HCT116 (cell line): ENCODE measurements around the gene HEPACAM2. TPM values are rescaled to one million over a fixed set of nuclear protein-coding genes. Genes with fewer than 3 reads are reported as not detected.

ENCODE experiments used
- ATAC-seq: fragments of 200-7000 bp; cut with Tn5 transposase; 2 replicates; pipeline ENCODE4 v1.9.1; 2020; ENCODE audit warnings: mild to moderate bottlenecking, moderate library complexity
- BruUV-seq: library from RNA; stranded (reverse); fragments of 400-500 nt; replicated peaks from 2 replicates; lab custom pipeline; 2021; lab: Mats Ljungman, UMichigan
- CTCF ChIA-PET: fragments of 300-600 bp; sonication (Branson Sonifier 250); formaldehyde crosslinking; loops from one replicate; lab custom pipeline; 2021; ENCODE audit warnings: antibody characterized with exemption; lab: Charles Lee
- POLR2A ChIA-PET: fragments of 300-600, 350-600 bp; sonication (Branson Sonifier 250); formaldehyde crosslinking; loops from one replicate; lab custom pipeline; 2021; ENCODE audit warnings: antibody characterized with exemption; lab: Charles Lee
- RAD21 ChIA-PET, 2 experiments: fragments of 300-600 bp; sonication (Branson Sonifier 250); formaldehyde crosslinking; loops; one replicate each; lab custom pipeline; 2023; ENCODE audit warnings: low total read pairs in 2 of 2; ENCODE audit not compliant: uncharacterized antibody in 2 of 2, unreplicated experiment in 2 of 2, low non-redundant PET in 1 of 2; lab: Charles Lee
- DNase-seq: peaks from one replicate; pipeline ENCODE4 v3.0.0-alpha.2; 2010; ENCODE audit warnings: low read depth, low spot score
- H2AFZ ChIP-seq: fragments of 200-600 bp; shearing (Covaris generic), sonication (generic); 2 replicates; pipeline ENCODE4 v1.6.1; 2017; ENCODE audit warnings: low read depth, mixed run types, mixed read lengths, antibody characterized with exemption, low read length; ENCODE audit not compliant: poor library complexity, severe bottlenecking
- H3K27ac ChIP-seq: 2 replicates; pipeline ENCODE4 v1.5.1; 2012; ENCODE audit warnings: low read depth, low read length
- H3K27me3 ChIP-seq: fragments of 200-600 bp; sonication (generic); 2 replicates; pipeline ENCODE4 v1.6.1; 2016; ENCODE audit warnings: mixed run types, low read length, mixed read lengths; ENCODE audit not compliant: insufficient read depth
- H3K36me3 ChIP-seq, 2 experiments: fragments of 200-500 bp in 1 of 2; fragments of 200-600 bp in 1 of 2; sonication (Bioruptor generic) in 1 of 2; sonication (generic) in 1 of 2; 2 replicates each; pipeline versions ENCODE4 v1.5.1 to v1.6.1; 2014 to 2016; ENCODE audit warnings: low read length in 2 of 2, inconsistent platforms in 1 of 2, mixed read lengths in 1 of 2, mixed run types in 1 of 2; ENCODE audit not compliant: insufficient read depth in 2 of 2, control insufficient read depth in 1 of 2
- H3K4me1 ChIP-seq, 2 experiments: fragments of 200-600 bp in 1 of 2; sonication (generic) in 1 of 2; 2 replicates each; pipeline versions ENCODE4 v1.5.1 to v1.6.1; 2012 to 2017; ENCODE audit warnings: low read length in 2 of 2, inconsistent platforms in 1 of 2, mild to moderate bottlenecking in 1 of 2, mixed read lengths in 1 of 2, mixed run types in 1 of 2, moderate library complexity in 1 of 2; ENCODE audit not compliant: insufficient read depth in 2 of 2, control insufficient read depth in 1 of 2
- H3K4me2 ChIP-seq: fragments of 200-600 bp; sonication (generic); 2 replicates; pipeline ENCODE4 v1.6.1; 2017; ENCODE audit warnings: mixed run types, low read length, mixed read lengths
- H3K4me3 ChIP-seq, 2 experiments: fragments of 200-600 bp in 1 of 2; sonication (generic) in 1 of 2; replicated peaks in 1 of 2; 2 replicates each; pipeline ENCODE4 v1.5.1; 2011 to 2016; ENCODE audit warnings: low read length in 2 of 2, control low read depth in 1 of 2, low read depth in 1 of 2, mild to moderate bottlenecking in 1 of 2, mixed read lengths in 1 of 2, mixed run types in 1 of 2
- H3K79me2 ChIP-seq: fragments of 200-600 bp; sonication (generic); 2 replicates; pipeline ENCODE4 v1.6.1; 2017; ENCODE audit warnings: mild to moderate bottlenecking, mixed run types, low read length, moderate library complexity, mixed read lengths; ENCODE audit not compliant: insufficient read depth
- H3K9ac ChIP-seq: fragments of 200-600 bp; sonication (generic); 2 replicates; pipeline ENCODE4 v1.6.1; 2016; ENCODE audit warnings: low read length, mixed read lengths
- H3K9me2 ChIP-seq: fragments of 200-600 bp; sonication (generic), shearing (Covaris generic); 2 replicates; pipeline ENCODE4 v1.6.1; 2017; ENCODE audit warnings: mixed run types, mild to moderate bottlenecking, moderate library complexity; ENCODE audit not compliant: insufficient read depth
- H3K9me3 ChIP-seq, 2 experiments: fragments of 200-500 bp in 1 of 2; fragments of 200-600 bp in 1 of 2; sonication (Bioruptor generic) in 1 of 2; sonication (generic) in 1 of 2; 2 replicates each; pipeline ENCODE4 v1.6.1; 2014 to 2017; ENCODE audit warnings: low read length in 2 of 2, mixed read lengths in 2 of 2, inconsistent platforms in 1 of 2, low read depth in 1 of 2, mild to moderate bottlenecking in 1 of 2, mixed run types in 1 of 2, moderate library complexity in 1 of 2; ENCODE audit not compliant: control insufficient read depth in 1 of 2, insufficient read depth in 1 of 2
- H4K20me1 ChIP-seq: fragments of 200-600 bp; sonication (generic), shearing (Covaris generic); 2 replicates; pipeline ENCODE4 v1.6.1; 2017; ENCODE audit warnings: mixed run types, mild to moderate bottlenecking, moderate library complexity; ENCODE audit not compliant: insufficient read depth
- CBX3 ChIP-seq: IDR thresholded peaks from 2 replicates; pipeline ENCODE4 v1.6.1; 2012; ENCODE audit warnings: low read depth
- CTCF ChIP-seq, 3 experiments: fragments of 200-600 bp in 1 of 3; sonication (generic) in 1 of 3; IDR thresholded peaks in 2 of 3; conservative IDR thresholded peaks in 1 of 3; 2 replicates each; pipeline ENCODE4 v1.5.1; 2012 to 2017; ENCODE audit warnings: low read depth in 2 of 3, low read length in 2 of 3, antibody characterized with exemption in 1 of 3, borderline replicate concordance in 1 of 3, control low read depth in 1 of 3, mild to moderate bottlenecking in 1 of 3, mixed read lengths in 1 of 3, mixed run types in 1 of 3, moderate library complexity in 1 of 3; ENCODE audit not compliant: insufficient read depth in 1 of 3
- EGR1 ChIP-seq: IDR thresholded peaks from 2 replicates; pipeline ENCODE4 v1.6.1; 2012; ENCODE audit warnings: low read depth
- EZH2phosphoT487 ChIP-seq: fragments of 200-600 bp; IDR thresholded peaks from 2 replicates; pipeline ENCODE4 v1.6.1; 2018; ENCODE audit warnings: antibody characterized with exemption, borderline replicate concordance
- FOSL1 ChIP-seq: IDR thresholded peaks from 2 replicates; pipeline ENCODE4 v1.6.1; 2012; ENCODE audit warnings: low read depth
- JUND ChIP-seq: IDR thresholded peaks from 2 replicates; pipeline ENCODE4 v1.6.1; 2012
- POLR2A ChIP-seq: IDR thresholded peaks from 2 replicates; pipeline ENCODE4 v1.7.0; 2011; ENCODE audit warnings: borderline replicate concordance; ENCODE audit not compliant: insufficient read depth, insufficient read length; ENCODE audit errors: extremely low read depth
- RAD21 ChIP-seq: IDR thresholded peaks from 2 replicates; pipeline ENCODE4 v1.6.1; 2012; ENCODE audit warnings: low read depth, mild to moderate bottlenecking
- REST ChIP-seq: IDR thresholded peaks from 2 replicates; pipeline ENCODE4 v1.6.1; 2012; ENCODE audit warnings: low read depth
- SIN3A ChIP-seq: IDR thresholded peaks from 2 replicates; pipeline ENCODE4 v1.6.1; 2012; ENCODE audit warnings: low read depth
- SP1 ChIP-seq: IDR thresholded peaks from 2 replicates; pipeline ENCODE4 v1.6.1; 2012; ENCODE audit warnings: low read depth
- SRF ChIP-seq: IDR thresholded peaks from 2 replicates; pipeline ENCODE4 v1.6.1; 2012; ENCODE audit warnings: low read depth
- YY1 ChIP-seq: IDR thresholded peaks from 2 replicates; pipeline ENCODE4 v1.6.1; 2011; ENCODE audit warnings: low read length, low read depth, moderate library complexity, mild to moderate bottlenecking; ENCODE audit not compliant: insufficient replicate concordance; ENCODE audit errors: extremely low read depth
- ZBTB33 ChIP-seq: IDR thresholded peaks from 2 replicates; pipeline ENCODE4 v1.6.1; 2011; ENCODE audit warnings: mild to moderate bottlenecking, low read length, moderate library complexity; ENCODE audit not compliant: insufficient replicate concordance; ENCODE audit errors: extremely low read depth
- ZNF274 ChIP-seq: fragments of 200-500 bp; sonication (Bioruptor generic); IDR thresholded peaks from 2 replicates; pipeline ENCODE4 v1.6.1; 2014; ENCODE audit warnings: mild to moderate bottlenecking, low read depth, low read length, inconsistent platforms
- intact Hi-C: fragments of 100-400 bp; cut with micrococcal nuclease; formaldehyde crosslinking; loops from 2 replicates; pipeline ENCODE4 v1.10.0; 2022
- total RNA-seq: library from RNA; stranded (reverse); gene quantifications from one replicate; pipeline ENCODE4 v1.2.1, GENCODE V29; 2021; ENCODE audit not compliant: unreplicated experiment

Gene HEPACAM2
- total RNA-seq, 1 experiment from 2014 or later, result not detected

GRCh38 chr7:93148727-93149126, 77.5 kb downstream of the HEPACAM2 start (continued):
- TF ChIP-seq CTCF (IDR thresholded peaks at IDR 0.05 in 2 of 3, conservative IDR thresholded peaks at IDR 0.05 in 1 of 3; ENCODE audit: borderline replicate concordance in 1 of 3, insufficient read depth in 1 of 3, low read depth in 2 of 3, low read length in 2 of 3) (no peak), SRF (no peak), SIN3A (no peak), JUND (no peak), ZBTB33 (no peak), SP1 (no peak), RAD21 (no peak), ZNF274 (no peak)

GRCh38 chr7:93148144-93148543, 78.1 kb downstream of the HEPACAM2 start, which contains the start of gene SAMD9L:
SAMD9L (minus strand) TSS chr7:93148385; CDS start chr7:93135971, 12,414 bp downstream.
- no peak within 1 kb of the TSS for H3K9ac ChIP-seq
- DNase-seq, result no peak
- H3K27ac ChIP-seq, result no peak within 1 kb of the TSS
- no peak within 1 kb of the TSS for H3K4me3 ChIP-seq
- no peaks in the 10 kb centered on the region for H3K4me1 ChIP-seq
- H3K4me2 ChIP-seq, result no peak within 1 kb of the TSS
- no peak within 1 kb of the TSS for H2AFZ ChIP-seq
- no peak for TF ChIP-seq ZNF274
- no peak for TF ChIP-seq RAD21
- TF ChIP-seq POLR2A, result no peak
- no peak for TF ChIP-seq CBX3
- TF ChIP-seq EZH2phosphoT487, result no peak
- TF ChIP-seq FOSL1, result no peak
- TF ChIP-seq EGR1, result no peak
- no peak for TF ChIP-seq YY1
- no peak for TF ChIP-seq REST
- BruUV-seq, result no TSS peak
- no peaks in the 10 kb centered on the region for H3K9me3 ChIP-seq
- no peaks in the 10 kb centered on the region for H3K36me3 ChIP-seq
- CTCF ChIA-PET, result no interaction called here
- no peaks in the 10 kb centered on the region for H3K27me3 ChIP-seq
- no peak for ATAC-seq
- no peaks in the 10 kb centered on the region for H4K20me1 ChIP-seq
- H3K9me2 ChIP-seq, result no peaks in the 10 kb centered on the region; the same call in 1 of the 2 replicates
- RAD21 ChIA-PET, result no interaction called here
- no peaks in the 10 kb centered on the region for H3K79me2 ChIP-seq
- intact Hi-C loops, result no loop called here
- POLR2A ChIA-PET, result no interaction called here
